ENCODE results near the gene ABCC10.

ABCC10 gene

GRCh38 chr6:43428112-43428570, 800 bp downstream of the ABCC10 start:
- peaks cover 24% of the 10 kb centered on the region for H3K4me1 Mint-ChIP-seq
- H3K27me3 Mint-ChIP-seq = no peaks in the 10 kb centered on the region
- H3K9me3 Mint-ChIP-seq = no peaks in the 10 kb centered on the region
- H3K4me3 Mint-ChIP-seq = peak overlapping the region; percentile 97
- peak overlapping the region; percentile 97 for H3K27ac Mint-ChIP-seq
- peaks cover 2% of the 10 kb centered on the region for H3K36me3 Mint-ChIP-seq

GRCh38 chr6:43428874-43429273, 1.5 kb downstream of the ABCC10 start:
- Mint-ChIP-seq H3K27ac (peak overlapping the region; percentile 97), H3K4me1 (peaks cover 24% of the 10 kb centered on the region), H3K9me3 (no peaks in the 10 kb centered on the region), H3K4me3 (peak overlapping the region; percentile 97), H3K36me3 (peaks cover 2% of the 10 kb centered on the region), H3K27me3 (no peaks in the 10 kb centered on the region)

GRCh38 chr6:43432009-43432945, 4.9 kb downstream of the ABCC10 start:
- no peaks in the 10 kb centered on the region for H3K27me3 Mint-ChIP-seq
- peaks cover 20% of the 10 kb centered on the region for H3K4me1 Mint-ChIP-seq
- no peak overlapping the region for H3K27ac Mint-ChIP-seq
- no peak overlapping the region for H3K4me3 Mint-ChIP-seq
- peaks cover 6% of the 10 kb centered on the region for H3K36me3 Mint-ChIP-seq
- no peaks in the 10 kb centered on the region for H3K9me3 Mint-ChIP-seq

DNA sequence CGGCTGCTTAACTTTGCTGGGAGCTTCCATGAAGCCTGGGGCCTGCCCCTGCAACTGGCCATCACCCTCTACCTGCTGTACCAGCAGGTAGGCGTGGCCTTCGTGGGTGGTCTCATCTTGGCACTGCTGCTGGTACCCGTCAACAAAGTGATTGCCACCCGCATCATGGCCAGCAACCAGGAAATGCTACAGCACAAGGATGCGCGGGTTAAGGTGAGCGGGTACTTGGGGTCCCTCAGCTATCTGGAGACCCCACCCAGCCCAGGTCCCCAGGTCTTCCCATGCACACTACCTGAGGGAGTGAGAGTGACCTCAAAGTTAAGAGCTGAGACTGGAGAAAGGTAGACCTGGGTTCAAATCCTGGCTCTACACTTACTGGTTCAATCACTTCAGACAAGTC, 5.8 kb downstream of the ABCC10 start:
- Mint-ChIP-seq H3K9me3 (no peaks in the 10 kb centered on the region), H3K4me3 (no peak overlapping the region), H3K36me3 (peaks cover 6% of the 10 kb centered on the region), H3K27ac (no peak overlapping the region), H3K4me1 (peaks cover 17% of the 10 kb centered on the region), H3K27me3 (no peaks in the 10 kb centered on the region)

- H3K4me1 Mint-ChIP-seq = peaks cover 7% of the 10 kb centered on the region
- H3K9me3 Mint-ChIP-seq = no peaks in the 10 kb centered on the region
- no peak overlapping the region for H3K4me3 Mint-ChIP-seq
- peaks cover 6% of the 10 kb centered on the region for H3K36me3 Mint-ChIP-seq
- no peaks in the 10 kb centered on the region for H3K27me3 Mint-ChIP-seq
- H3K27ac Mint-ChIP-seq = no peak overlapping the region
Measured at GRCh38 chr6:43434001-43434840, 6.9 kb downstream of the ABCC10 start.

- H3K4me3 Mint-ChIP-seq = no peak overlapping the region
- no peaks in the 10 kb centered on the region for H3K9me3 Mint-ChIP-seq
- H3K27me3 Mint-ChIP-seq = no peaks in the 10 kb centered on the region
- peaks cover 6% of the 10 kb centered on the region for H3K36me3 Mint-ChIP-seq
- H3K27ac Mint-ChIP-seq = peak overlapping the region; percentile 4
- H3K4me1 Mint-ChIP-seq = peaks cover 7% of the 10 kb centered on the region
Measured at GRCh38 chr6:43434943-43435342, 7.6 kb downstream of the ABCC10 start.

GRCh38 chr6:43435682-43436437, 8.5 kb downstream of the ABCC10 start:
- Mint-ChIP-seq H3K9me3 (no peaks in the 10 kb centered on the region), H3K4me3 (no peak overlapping the region), H3K27ac (no peak overlapping the region), H3K36me3 (peaks cover 6% of the 10 kb centered on the region), H3K4me1 (peaks cover 7% of the 10 kb centered on the region), H3K27me3 (no peaks in the 10 kb centered on the region)

- Mint-ChIP-seq H3K27ac (no peak overlapping the region), H3K36me3 (peaks cover 6% of the 10 kb centered on the region), H3K27me3 (no peaks in the 10 kb centered on the region), H3K4me3 (no peak overlapping the region), H3K9me3 (no peaks in the 10 kb centered on the region), H3K4me1 (peaks cover 5% of the 10 kb centered on the region)
Measured at GRCh38 chr6:43436577-43437282, 9.4 kb downstream of the ABCC10 start.

GRCh38 chr6:43437700-43438099, 10.4 kb downstream of the ABCC10 start:
- no peaks in the 10 kb centered on the region for H3K27me3 Mint-ChIP-seq
- peaks cover 4% of the 10 kb centered on the region for H3K36me3 Mint-ChIP-seq
- H3K4me3 Mint-ChIP-seq = no peak overlapping the region
- no peaks in the 10 kb centered on the region for H3K4me1 Mint-ChIP-seq
- no peak overlapping the region for H3K27ac Mint-ChIP-seq
- H3K9me3 Mint-ChIP-seq = no peaks in the 10 kb centered on the region

DNA sequence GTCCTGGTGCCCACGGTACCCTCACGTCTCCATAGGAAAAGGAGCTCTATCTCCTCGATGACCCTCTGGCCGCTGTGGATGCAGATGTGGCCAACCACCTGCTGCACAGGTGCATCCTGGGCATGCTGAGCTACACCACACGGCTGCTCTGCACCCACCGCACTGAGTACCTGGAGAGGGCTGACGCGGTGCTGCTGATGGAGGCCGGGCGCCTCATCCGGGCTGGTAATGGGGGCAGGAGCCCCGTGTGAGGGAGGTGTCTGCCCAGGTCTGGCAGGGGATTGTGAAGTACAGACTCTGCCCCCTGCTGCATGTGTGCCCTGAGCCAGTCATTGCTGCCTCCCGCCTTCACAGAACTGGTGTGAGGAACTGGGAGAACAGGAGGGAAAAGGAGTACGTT, 15.6 kb downstream of the ABCC10 start:
- Mint-ChIP-seq H3K27me3 (no peaks in the 10 kb centered on the region), H3K9me3 (no peaks in the 10 kb centered on the region), H3K4me3 (no peak overlapping the region), H3K4me1 (no peaks in the 10 kb centered on the region), H3K36me3 (peaks cover 3% of the 10 kb centered on the region), H3K27ac (no peak overlapping the region)

GRCh38 chr6:43444036-43444435, 16.7 kb downstream of the ABCC10 start:
- no peaks in the 10 kb centered on the region for H3K9me3 Mint-ChIP-seq
- H3K4me3 Mint-ChIP-seq = no peak overlapping the region
- no peaks in the 10 kb centered on the region for H3K4me1 Mint-ChIP-seq
- no peak overlapping the region for H3K27ac Mint-ChIP-seq
- no peaks in the 10 kb centered on the region for H3K27me3 Mint-ChIP-seq
- peaks cover 3% of the 10 kb centered on the region for H3K36me3 Mint-ChIP-seq

DNA sequence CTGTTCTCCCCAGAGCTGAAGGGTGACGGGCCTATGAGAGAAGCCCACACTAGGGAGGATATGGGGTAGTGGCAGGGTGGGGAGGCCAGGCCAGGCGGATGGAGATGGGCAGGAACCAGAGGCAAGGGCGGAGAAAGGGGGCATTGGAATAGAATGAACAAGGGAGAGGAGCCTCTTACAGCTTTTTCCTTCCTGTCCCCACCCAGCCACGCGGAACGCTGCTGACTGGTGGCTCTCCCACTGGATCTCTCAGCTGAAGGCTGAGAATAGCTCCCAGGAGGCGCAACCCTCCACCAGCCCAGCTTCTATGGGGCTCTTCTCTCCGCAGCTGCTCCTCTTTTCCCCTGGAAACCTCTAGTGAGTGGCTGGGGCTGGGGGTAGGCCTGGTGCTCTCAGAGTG, 17.2 kb downstream of the ABCC10 start:
- H3K4me3 Mint-ChIP-seq = no peak overlapping the region
- no peaks in the 10 kb centered on the region for H3K9me3 Mint-ChIP-seq
- peaks cover 3% of the 10 kb centered on the region for H3K36me3 Mint-ChIP-seq
- no peaks in the 10 kb centered on the region for H3K27me3 Mint-ChIP-seq
- H3K27ac Mint-ChIP-seq = peak overlapping the region; percentile 17
- H3K4me1 Mint-ChIP-seq = no peaks in the 10 kb centered on the region

- no peaks in the 10 kb centered on the region for H3K4me1 Mint-ChIP-seq
- no peaks in the 10 kb centered on the region for H3K9me3 Mint-ChIP-seq
- no peak overlapping the region for H3K27ac Mint-ChIP-seq
- peaks cover 5% of the 10 kb centered on the region for H3K36me3 Mint-ChIP-seq
- H3K27me3 Mint-ChIP-seq = no peaks in the 10 kb centered on the region
- H3K4me3 Mint-ChIP-seq = no peak overlapping the region
Measured at GRCh38 chr6:43445576-43445975, 18.2 kb downstream of the ABCC10 start.

DNA sequence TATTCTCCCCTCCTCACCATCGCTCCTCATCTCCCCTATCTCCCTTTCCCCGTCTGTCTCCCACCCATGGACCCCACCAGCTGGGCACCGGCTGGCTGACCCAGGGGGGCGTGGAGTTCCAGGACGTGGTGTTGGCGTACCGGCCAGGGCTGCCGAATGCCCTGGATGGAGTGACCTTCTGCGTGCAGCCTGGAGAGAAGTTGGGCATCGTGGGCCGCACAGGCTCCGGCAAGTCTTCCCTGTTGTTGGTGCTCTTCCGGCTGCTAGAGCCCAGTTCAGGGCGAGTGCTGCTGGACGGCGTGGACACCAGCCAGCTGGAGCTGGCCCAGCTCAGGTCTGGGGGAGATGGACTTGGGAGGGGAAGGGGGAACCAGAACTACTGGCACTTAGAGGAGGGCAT, 20.3 kb downstream of the ABCC10 start:
- H3K36me3 Mint-ChIP-seq = peaks cover 5% of the 10 kb centered on the region
- no peaks in the 10 kb centered on the region for H3K9me3 Mint-ChIP-seq
- H3K4me3 Mint-ChIP-seq = no peak overlapping the region
- no peak overlapping the region for H3K27ac Mint-ChIP-seq
- no peaks in the 10 kb centered on the region for H3K4me1 Mint-ChIP-seq
- H3K27me3 Mint-ChIP-seq = no peaks in the 10 kb centered on the region

GRCh38 chr6:43448916-43449315, 21.6 kb downstream of the ABCC10 start:
- Mint-ChIP-seq H3K4me3 (no peak overlapping the region), H3K27me3 (no peaks in the 10 kb centered on the region), H3K4me1 (peaks cover under 1% of the 10 kb centered on the region), H3K36me3 (peaks cover 7% of the 10 kb centered on the region), H3K9me3 (no peaks in the 10 kb centered on the region), H3K27ac (no peak overlapping the region)

All from activated naive CD4-positive, alpha-beta T cell treated with anti-CD3 and anti-CD28 coated beads, Interleukin-2, amount 50 U/mL, for 24 hours (primary cell).